Activated T-helper 2 cell treated with anti-CD3 and anti-CD28 coated beads, Interferon-gamma antibody, Interleukin-2, Interleukin-4, amounts not matched to agents 10 μg/mL and 5 μg/mL and 100 μg/mL, durations not matched to agents 14 hours and 24 hours and 36 hours (primary cell): ENCODE measurements around the gene GLB1L. TPM values are rescaled to one million over a fixed set of nuclear protein-coding genes. Genes with fewer than 3 reads are reported as not detected.

Experiments
- DNase-seq: peaks from one replicate; pipeline ENCODE4 v3.0.0; 2021; ENCODE audit warnings: low spot score
- H3K27ac Mint-ChIP-seq: one replicate; pipeline ENCODE4 v1.8.0; 2021; ENCODE audit warnings: mixed read lengths
- H3K27me3 Mint-ChIP-seq: one replicate; pipeline ENCODE4 v1.8.0; 2021; ENCODE audit warnings: low read depth, mixed read lengths
- H3K36me3 Mint-ChIP-seq: one replicate; pipeline ENCODE4 v1.8.0; 2021; ENCODE audit warnings: low read depth, mixed read lengths
- H3K4me1 Mint-ChIP-seq: one replicate; pipeline ENCODE4 v1.8.0; 2021; ENCODE audit warnings: low read depth, mixed read lengths
- H3K4me3 Mint-ChIP-seq: one replicate; pipeline ENCODE4 v1.8.0; 2021; ENCODE audit warnings: low read depth, mild to moderate bottlenecking, moderate library complexity, mixed read lengths
- H3K9me3 Mint-ChIP-seq: one replicate; pipeline ENCODE4 v1.8.0; 2021; ENCODE audit warnings: mixed read lengths
- intact Hi-C: fragments of 100-400 bp; cut with micrococcal nuclease; formaldehyde crosslinking; loops from one replicate; pipeline ENCODE4 v1.15.1; 2023
- total RNA-seq: library from RNA; stranded (reverse); gene quantifications from 2 replicates; pipeline ENCODE4 v1.2.3, GENCODE V29; 2022

The GLB1L gene
- total RNA-seq, 1 donor from 2014 or later: 4.2 TPM

DNA sequence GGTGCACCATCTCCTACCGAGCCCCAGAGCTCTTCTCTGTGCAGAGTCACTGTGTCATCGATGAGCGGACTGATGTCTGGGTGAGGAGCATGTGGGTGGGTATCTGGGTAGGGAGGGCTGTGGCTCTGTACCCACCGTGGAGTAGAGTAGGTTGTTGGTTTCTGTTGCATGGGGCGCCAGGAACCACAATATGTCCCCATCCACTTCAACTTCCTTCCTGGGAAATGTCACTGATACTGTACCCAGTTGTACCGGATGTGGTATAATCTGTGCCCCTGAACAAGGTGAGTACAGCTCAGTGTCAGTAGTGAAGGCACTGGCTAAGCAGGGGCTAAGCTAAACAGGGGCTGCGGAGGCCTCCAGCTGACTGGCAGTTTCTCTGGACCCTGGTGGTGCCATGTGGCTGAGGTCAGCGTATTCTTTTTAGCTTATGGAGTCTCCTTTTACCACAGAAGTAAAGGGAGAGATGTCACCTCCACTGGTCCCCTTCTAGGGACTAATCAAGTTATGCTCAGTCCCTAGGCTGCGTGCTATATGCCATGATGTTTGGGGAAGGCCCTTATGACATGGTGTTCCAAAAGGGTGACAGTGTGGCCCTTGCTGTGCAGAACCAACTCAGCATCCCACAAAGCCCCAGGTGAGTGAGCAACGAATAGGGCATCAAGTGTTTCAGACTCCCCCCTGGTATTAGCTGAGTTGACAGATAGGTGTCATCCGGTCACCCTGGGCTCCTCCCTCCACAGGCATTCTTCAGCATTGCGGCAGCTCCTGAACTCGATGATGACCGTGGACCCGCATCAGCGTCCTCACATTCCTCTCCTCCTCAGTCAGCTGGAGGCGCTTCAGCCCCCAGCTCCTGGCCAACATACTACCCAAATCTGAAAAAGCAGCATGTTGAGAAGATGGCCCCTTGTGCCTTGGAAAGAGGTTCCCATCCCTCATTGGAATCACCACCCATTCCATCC lies 2.7 kb upstream of the GLB1L start:
- peak; percentile 50 for DNase-seq
- Mint-ChIP-seq H3K9me3 (no peaks in the 10 kb centered on the region), H3K27ac (peak overlapping the region; percentile 82), H3K4me3 (peak overlapping the region; percentile 96), H3K4me1 (peaks cover 73% of the 10 kb centered on the region), H3K27me3 (no peaks in the 10 kb centered on the region), H3K36me3 (peaks cover 71% of the 10 kb centered on the region)
- intact Hi-C loops: loop anchor here (2.0 kb wide), 1 partner anchor 41 kb away; the partner anchor contains the start of gene ZFAND2B

DNA sequence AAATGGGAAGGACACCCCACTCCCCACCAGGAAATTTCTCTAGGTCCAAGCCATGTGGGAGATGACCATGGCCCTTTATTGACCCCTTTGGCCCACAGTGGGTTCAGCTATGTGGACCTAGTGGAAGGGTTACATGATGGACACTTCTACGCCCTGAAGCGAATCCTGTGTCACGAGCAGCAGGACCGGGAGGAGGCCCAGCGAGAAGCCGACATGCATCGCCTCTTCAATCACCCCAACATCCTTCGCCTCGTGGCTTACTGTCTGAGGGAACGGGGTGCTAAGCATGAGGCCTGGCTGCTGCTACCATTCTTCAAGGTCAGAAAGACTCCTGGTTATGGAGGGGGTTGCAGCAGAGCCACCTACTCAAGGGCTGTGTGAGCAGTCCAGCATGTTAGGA lies 1.3 kb upstream of the GLB1L start:
- Mint-ChIP-seq H3K36me3 (peaks cover 57% of the 10 kb centered on the region), H3K4me1 (peaks cover 63% of the 10 kb centered on the region), H3K27ac (peak overlapping the region; percentile 82), H3K9me3 (no peaks in the 10 kb centered on the region), H3K4me3 (peak overlapping the region; percentile 96), H3K27me3 (no peaks in the 10 kb centered on the region)
- DNase-seq: no peak
- intact Hi-C loops: loop anchor here (2.0 kb wide), 1 partner anchor 40 kb away; the partner anchor contains the start of gene ZFAND2B

DNA sequence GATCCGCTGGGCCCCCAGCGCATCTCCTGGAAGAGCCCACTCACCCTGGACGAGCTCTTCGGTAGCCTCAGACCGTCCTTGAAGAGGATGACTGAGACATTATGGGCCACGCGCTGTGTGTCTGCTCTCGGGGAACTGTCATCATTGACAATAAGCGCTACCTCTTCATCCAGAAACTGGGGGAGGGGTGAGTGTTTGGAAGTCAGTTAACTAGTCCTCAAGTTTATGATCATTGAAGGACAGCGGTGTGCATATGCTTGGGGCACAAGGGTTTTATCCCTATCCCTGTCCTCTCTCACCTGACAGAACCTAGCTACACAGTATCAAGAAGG lies 621 bp upstream of the GLB1L start:
- Mint-ChIP-seq H3K36me3 (peaks cover 50% of the 10 kb centered on the region), H3K27ac (peak overlapping the region; percentile 97), H3K4me1 (peaks cover 56% of the 10 kb centered on the region), H3K27me3 (no peaks in the 10 kb centered on the region), H3K4me3 (peak overlapping the region; percentile 96), H3K9me3 (no peaks in the 10 kb centered on the region)
- intact Hi-C loops: loop anchor here (1.0 to 2.0 kb wide), 4 partner anchors 7 to 69 kb away; partner anchors contain the start of genes ANKZF1, ATG9A, TUBA4A and TUBA4B
- no peak for DNase-seq

DNA sequence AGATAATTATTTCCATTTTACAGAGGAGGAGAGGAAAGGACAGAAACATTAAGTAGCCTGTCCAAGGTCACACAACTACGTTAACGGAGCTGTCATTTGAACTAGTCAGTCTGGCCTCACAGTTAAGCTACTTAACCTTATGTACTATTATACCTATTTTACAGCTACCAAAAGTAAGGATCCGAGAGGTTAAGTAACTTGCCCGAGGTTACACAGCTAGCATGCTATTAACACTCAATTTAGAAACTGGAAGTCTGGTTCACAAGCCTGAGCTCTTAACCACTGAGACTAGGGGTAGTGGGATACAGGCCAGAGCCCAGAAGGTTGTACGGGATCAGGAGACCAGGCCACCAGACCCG lies 476 bp downstream of the GLB1L start:
- peak overlapping the region; percentile 96 for H3K4me3 Mint-ChIP-seq
- DNase-seq: no peak
- H3K27me3 Mint-ChIP-seq: no peaks in the 10 kb centered on the region
- H3K27ac Mint-ChIP-seq: peak overlapping the region; percentile 97
- H3K4me1 Mint-ChIP-seq: peaks cover 45% of the 10 kb centered on the region
- no peaks in the 10 kb centered on the region for H3K9me3 Mint-ChIP-seq
- intact Hi-C loops: loop anchor here (1.0 kb wide), 3 partner anchors 9 to 67 kb away; partner anchors contain the start of genes ANKZF1, ATG9A, TUBA4A and TUBA4B
- peaks cover 42% of the 10 kb centered on the region for H3K36me3 Mint-ChIP-seq

DNA sequence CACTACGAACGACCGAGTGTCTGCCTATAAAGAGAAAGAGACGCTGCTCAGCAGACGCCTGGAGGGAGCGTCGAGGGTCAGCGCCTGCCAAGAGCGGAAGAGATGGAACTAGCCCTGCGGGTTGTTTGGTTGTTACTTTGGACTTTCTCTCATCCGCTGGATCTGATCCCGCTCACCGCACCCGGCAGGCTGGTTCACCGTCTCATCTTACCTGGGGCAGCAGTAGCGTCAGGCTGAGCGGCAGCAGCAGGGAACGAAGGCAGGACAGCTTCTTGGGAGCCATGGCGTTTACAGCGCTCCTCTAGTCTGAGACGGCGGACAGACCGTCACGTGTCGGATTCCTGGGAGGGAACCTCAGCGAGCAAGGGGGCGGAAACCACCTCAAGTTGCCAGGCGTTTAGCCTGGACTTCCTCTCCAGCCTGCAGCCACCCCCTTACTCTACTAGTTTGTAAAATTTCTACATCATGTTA lies 1.9 kb downstream of the GLB1L start:
- no peak overlapping the region for H3K27ac Mint-ChIP-seq

DNA sequence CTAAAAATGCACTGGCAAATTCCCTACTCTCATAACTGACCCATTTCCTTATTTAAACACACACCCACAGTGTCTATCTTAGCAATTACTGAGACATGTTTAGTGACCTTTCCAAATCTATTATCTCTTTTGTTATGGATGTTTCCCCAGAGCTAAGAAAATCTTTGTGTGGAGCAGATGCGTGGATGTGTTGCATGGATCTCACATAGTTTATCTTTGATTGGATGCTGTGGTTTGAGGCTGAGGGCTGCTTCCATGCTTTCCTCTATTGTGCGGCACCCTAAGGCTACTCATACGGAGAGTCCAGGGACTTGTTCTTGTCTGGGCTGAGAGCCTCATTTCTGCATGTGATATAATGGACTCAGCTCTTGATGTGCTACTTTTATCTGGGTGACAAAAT lies 10.9 kb downstream of the GLB1L start:
- H3K27ac Mint-ChIP-seq: no peak overlapping the region
- peaks cover 79% of the 10 kb centered on the region for H3K36me3 Mint-ChIP-seq
- H3K4me1 Mint-ChIP-seq: peaks cover 19% of the 10 kb centered on the region
- no peaks in the 10 kb centered on the region for H3K27me3 Mint-ChIP-seq
- no peak for DNase-seq
- intact Hi-C loops: no loop called here
- H3K9me3 Mint-ChIP-seq: no peaks in the 10 kb centered on the region
- H3K4me3 Mint-ChIP-seq: no peak overlapping the region

More for the DNA sequence above, 1.9 kb downstream of the GLB1L start:
- peak overlapping the region; percentile 33 for H3K4me3 Mint-ChIP-seq
- H3K27me3 Mint-ChIP-seq: no peaks in the 10 kb centered on the region
- peaks cover 34% of the 10 kb centered on the region for H3K36me3 Mint-ChIP-seq
- intact Hi-C loops: no loop called here
- no peaks in the 10 kb centered on the region for H3K9me3 Mint-ChIP-seq
- H3K4me1 Mint-ChIP-seq: peaks cover 31% of the 10 kb centered on the region
- no peak for DNase-seq

DNA sequence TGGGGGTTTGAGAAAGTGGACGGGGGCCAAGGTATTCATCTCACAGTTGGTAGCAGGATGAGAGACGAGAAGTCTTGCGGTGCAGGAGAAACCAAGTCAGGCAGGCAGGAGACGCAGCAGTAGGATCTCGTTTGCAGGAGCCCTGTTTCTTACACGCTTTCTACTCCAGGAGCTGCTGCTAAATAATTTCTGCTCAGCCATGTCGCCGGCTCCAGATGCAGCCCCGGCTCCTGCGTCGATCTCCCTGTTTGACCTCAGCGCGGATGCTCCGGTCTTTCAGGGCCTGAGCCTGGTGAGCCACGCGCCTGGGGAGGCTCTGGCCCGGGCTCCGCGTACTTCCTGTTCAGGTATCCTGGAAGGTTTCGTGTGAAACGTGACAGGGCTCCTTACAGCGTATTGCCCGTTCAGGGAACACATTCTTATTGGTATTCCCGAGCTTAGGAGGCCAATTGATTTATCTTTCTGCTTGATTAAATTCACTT lies 15.1 kb downstream of the GLB1L start:
- Mint-ChIP-seq H3K27me3 (no peaks in the 10 kb centered on the region), H3K27ac (peak overlapping the region; percentile 99), H3K4me3 (peak overlapping the region; percentile 97), H3K4me1 (peaks cover 33% of the 10 kb centered on the region), H3K9me3 (no peaks in the 10 kb centered on the region), H3K36me3 (peaks cover 62% of the 10 kb centered on the region)
- intact Hi-C loops: no loop called here
- no peak for DNase-seq

DNA sequence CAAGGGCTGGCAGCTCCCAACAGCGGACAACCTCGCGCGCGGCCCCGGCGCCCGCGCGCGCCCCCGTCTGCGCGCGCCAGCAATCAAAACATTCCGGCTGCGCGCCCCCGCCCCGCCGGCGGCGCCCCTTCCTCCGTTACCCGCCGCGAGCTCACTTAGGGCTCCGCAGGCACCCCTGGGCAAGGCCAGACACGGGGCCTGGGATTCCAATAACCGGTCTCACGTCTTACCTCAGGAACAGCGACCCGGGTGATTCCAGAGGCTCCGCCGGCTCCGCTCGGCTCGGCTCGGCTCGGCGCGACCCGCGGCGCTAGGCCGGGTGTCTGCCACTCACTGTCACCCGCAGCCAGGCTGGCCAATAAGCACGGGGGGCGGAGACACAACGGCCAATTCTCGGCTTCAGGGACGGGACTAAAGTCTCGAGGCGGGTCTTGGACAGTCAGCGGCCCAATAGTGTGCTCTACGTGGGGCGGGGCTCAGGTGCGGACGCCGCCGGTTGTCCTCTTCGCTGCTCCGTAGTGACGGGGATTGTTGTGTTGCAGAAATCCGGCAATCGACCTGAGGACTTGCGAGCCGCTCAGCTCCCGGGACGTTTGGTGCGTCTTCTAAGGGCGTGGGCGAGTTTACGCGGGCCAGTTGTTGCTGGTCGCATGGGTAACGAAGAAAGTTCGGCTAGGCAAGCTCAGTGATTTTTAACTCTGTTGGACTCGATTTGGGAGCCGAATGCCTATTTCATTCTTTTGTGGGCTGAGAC lies 15.8 kb downstream of the GLB1L start, which contains the start of the genes ANKZF1 and ATG9A:
Gene ANKZF1, plus strand, starts transcription at position 502 of the 754 bp plus-strand sequence. CDS start 452 bp downstream, outside the sequence.
Gene ATG9A, minus strand, starts transcription at position 332 of the 754 bp plus-strand sequence. CDS start 1,612 bp downstream, outside the sequence.
- peaks cover 63% of the 10 kb centered on the region for H3K36me3 Mint-ChIP-seq
- intact Hi-C loops: loop anchor here (1.0 kb wide), 8 partner anchors 10 to 69 kb away; partner anchors contain the start of genes DNAJB2, GLB1L, NHEJ1 and RETREG2
- H3K9me3 Mint-ChIP-seq: no peaks in the 10 kb centered on the region
- H3K27ac Mint-ChIP-seq: peak within 1 kb of the TSS; percentile 99
- peaks cover 33% of the 10 kb centered on the region for H3K4me1 Mint-ChIP-seq
- peak within 1 kb of the TSS; percentile 97 for H3K4me3 Mint-ChIP-seq
- no peaks in the 10 kb centered on the region for H3K27me3 Mint-ChIP-seq
- DNase-seq: peak; percentile 99

DNA sequence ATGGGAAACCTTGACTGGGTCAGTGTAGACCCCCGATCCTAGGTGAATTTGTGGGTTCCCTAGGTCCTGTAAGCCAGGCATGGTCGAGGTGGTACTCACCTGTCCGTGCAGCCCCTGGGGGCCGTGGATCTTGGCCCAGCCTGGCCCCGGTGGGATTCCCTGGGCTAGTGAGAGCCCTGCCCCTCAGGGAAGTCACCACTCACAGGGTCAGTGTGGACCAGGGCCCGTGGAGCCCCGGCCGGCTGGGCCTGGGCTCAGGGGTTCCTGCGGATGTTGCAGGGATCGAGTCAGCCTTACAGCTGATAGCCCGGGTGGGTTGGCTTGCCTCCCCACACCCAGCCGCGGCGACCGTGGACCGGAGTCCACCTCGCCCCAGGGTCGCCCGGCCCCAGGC lies 16.3 kb downstream of the GLB1L start:
- Mint-ChIP-seq H3K27me3 (no peaks in the 10 kb centered on the region), H3K4me3 (peak overlapping the region; percentile 83), H3K9me3 (no peaks in the 10 kb centered on the region), H3K4me1 (peaks cover 33% of the 10 kb centered on the region), H3K36me3 (peaks cover 63% of the 10 kb centered on the region), H3K27ac (peak overlapping the region; percentile 60)
- intact Hi-C loops: loop anchor here (1.0 kb wide), 8 partner anchors 10 to 69 kb away; partner anchors contain the start of genes DNAJB2, GLB1L, NHEJ1 and RETREG2
- no peak for DNase-seq

DNA sequence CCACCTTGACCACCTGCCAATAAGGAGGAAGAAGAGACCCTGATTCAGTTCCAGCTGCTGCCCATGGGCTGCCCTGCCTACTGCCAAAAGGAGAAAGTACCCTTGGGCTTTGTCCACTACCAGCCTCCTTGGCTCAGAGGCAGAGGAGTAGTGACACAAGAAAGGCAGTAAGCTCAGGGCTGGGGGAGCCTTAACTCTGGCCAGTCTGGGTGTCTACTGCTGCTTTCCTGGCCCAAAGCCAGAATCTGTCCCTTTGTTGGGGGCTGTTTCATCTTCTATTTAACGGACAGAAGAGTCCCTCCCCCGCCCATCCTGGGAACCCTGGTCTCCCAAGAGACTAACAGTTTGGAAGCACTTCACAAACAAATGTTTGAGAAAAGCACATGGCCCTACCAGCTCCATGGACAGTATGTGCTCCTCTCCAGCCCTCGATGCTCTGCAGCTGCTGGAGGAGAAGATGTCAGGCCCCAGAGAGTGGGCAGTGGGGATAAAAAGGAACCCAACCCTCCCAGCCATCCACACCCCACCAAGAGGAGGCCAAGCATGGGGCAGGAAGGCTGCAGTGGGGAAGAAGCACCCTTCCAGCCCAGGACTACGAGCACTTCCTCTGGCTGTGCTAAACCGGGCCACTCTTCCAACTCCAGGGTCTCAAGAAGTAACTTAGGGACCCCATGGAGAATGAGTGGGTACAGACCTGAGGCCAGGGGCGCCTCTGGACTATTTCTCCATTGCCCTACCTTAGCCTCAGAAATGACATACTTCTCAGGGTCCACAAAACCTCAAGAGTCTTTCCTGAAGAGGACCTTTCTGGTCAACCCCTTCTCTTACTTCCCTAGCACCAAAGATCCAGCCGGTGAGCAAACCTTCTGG lies 17.0 kb downstream of the GLB1L start:
- intact Hi-C loops: no loop called here
- DNase-seq: no peak

DNA sequence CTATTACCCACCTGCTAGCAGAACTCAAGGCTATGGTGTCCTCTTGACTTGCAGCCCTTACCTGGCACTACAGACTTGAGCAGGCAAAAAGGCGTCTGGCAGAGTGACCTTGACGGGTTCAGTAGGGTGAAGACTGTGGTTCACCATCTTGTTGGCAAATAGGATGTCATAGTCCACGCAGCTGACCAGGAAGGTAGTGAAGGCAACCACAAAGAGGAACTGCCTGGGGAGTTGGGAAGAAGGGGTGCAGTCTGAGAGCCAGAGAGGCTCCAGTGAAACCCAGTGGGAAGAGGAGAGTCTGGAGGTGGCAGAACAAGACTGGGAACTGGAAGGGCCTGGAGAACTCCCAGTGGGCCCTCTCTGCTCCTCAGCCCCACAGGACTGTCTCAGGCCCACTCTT lies 19.9 kb downstream of the GLB1L start:
- intact Hi-C loops: no loop called here
- Mint-ChIP-seq H3K27me3 (no peaks in the 10 kb centered on the region), H3K4me1 (peaks cover 16% of the 10 kb centered on the region), H3K9me3 (no peaks in the 10 kb centered on the region), H3K27ac (no peak overlapping the region), H3K36me3 (peaks cover 63% of the 10 kb centered on the region), H3K4me3 (no peak overlapping the region)
- DNase-seq: no peak

More for the DNA sequence above, 17.0 kb downstream of the GLB1L start:
- peak overlapping the region; percentile 60 for H3K27ac Mint-ChIP-seq
- peaks cover 31% of the 10 kb centered on the region for H3K4me1 Mint-ChIP-seq
- H3K4me3 Mint-ChIP-seq: peak overlapping the region; percentile 83
- H3K27me3 Mint-ChIP-seq: no peaks in the 10 kb centered on the region
- H3K9me3 Mint-ChIP-seq: no peaks in the 10 kb centered on the region
- peaks cover 63% of the 10 kb centered on the region for H3K36me3 Mint-ChIP-seq
